Lung (tissue), 16 donors: ENCODE data around the gene TNFAIP6. TPM values are rescaled to one million over a fixed set of nuclear protein-coding genes. Genes with fewer than 3 reads are reported as not detected.
A peak's percentile ranks its signal among the peaks of the same experiment; 100 is the strongest.
"Not testable (repeated sequence)": the region's sequence is repeated elsewhere in the genome, so short reads cannot be mapped to it uniquely, and the experiment has no call there.

ENCODE experiments used
- ATAC-seq: fragments of 200-7000 bp; cut with Tn5 transposase; one replicate; pipeline ENCODE4 v1.9.1; 2020; ENCODE audit warnings: moderate number of reproducible peaks; ENCODE audit not compliant: insufficient read depth, low FRiP score
- DNase-seq, 3 donors: peaks; one replicate each; pipeline ENCODE4 v3.0.0-alpha.2; 2013 to 2017
- H3K27ac ChIP-seq, 2 donors: one replicate each; pipeline ENCODE4 v1.5.1; 2013; ENCODE audit warnings: mild to moderate bottlenecking in 2 of 2, moderate library complexity in 2 of 2, control low read depth in 1 of 2, inconsistent platforms in 1 of 2, low read depth in 1 of 2, low read length in 1 of 2
- H3K27me3 ChIP-seq, 3 donors: one replicate each; pipeline ENCODE4 v1.5.1; 2013; ENCODE audit warnings: low read length in 2 of 3; ENCODE audit not compliant: control insufficient read depth in 3 of 3, insufficient read depth in 3 of 3
- H3K36me3 ChIP-seq, 4 donors: one replicate each; pipeline ENCODE4 v1.5.1; 2013; ENCODE audit warnings: low read length in 4 of 4, mild to moderate bottlenecking in 1 of 4, moderate library complexity in 1 of 4; ENCODE audit not compliant: control insufficient read depth in 4 of 4, insufficient read depth in 4 of 4
- H3K4me1 ChIP-seq, 5 donors: one replicate each; pipeline ENCODE4 v1.5.1; 2013; ENCODE audit warnings: low read length in 5 of 5, mild to moderate bottlenecking in 2 of 5, moderate library complexity in 1 of 5; ENCODE audit not compliant: control insufficient read depth in 5 of 5, insufficient read depth in 5 of 5
- H3K4me3 ChIP-seq: one replicate; pipeline ENCODE4 v1.5.1; 2013; ENCODE audit warnings: mild to moderate bottlenecking, control low read depth, moderate library complexity
- H3K9ac ChIP-seq, 2 donors: one replicate each; pipeline ENCODE4 v1.5.1; 2013; ENCODE audit warnings: low read length in 2 of 2, control low read depth in 1 of 2; ENCODE audit not compliant: insufficient read depth in 1 of 2
- H3K9me3 ChIP-seq, 4 donors: one replicate each; pipeline ENCODE4 v1.5.1; 2013; ENCODE audit warnings: low read length in 3 of 4, mild to moderate bottlenecking in 1 of 4, moderate library complexity in 1 of 4; ENCODE audit not compliant: control insufficient read depth in 4 of 4, insufficient read depth in 3 of 4
- WGBS, 2 donors: extraction: QIAGEN DNeasy Blood & Tissue Kit; methylation state at CpG; one replicate each; pipeline ENCODE4 v1.1.7; 2013; 5-methylcytosine and 5-hydroxymethylcytosine counted together
- long read RNA-seq, 5 donors: transcript quantifications; one replicate each; lab custom pipeline, GENCODE V29; 2026
- polyA plus RNA-seq, 2 donors: library from polyadenylated mRNA; stranded (reverse); fragments of 200-250 nt; gene quantifications; one replicate each; pipeline ENCODE4 v1.2.1, GENCODE V29; 2013
- total RNA-seq, 2 donors: library from RNA; depleted of rRNA in 1 of 2; stranded (reverse); fragments of >200 nt in 1 of 2; gene quantifications; one replicate each; pipeline ENCODE4 v1.2.1, GENCODE V29; 2014 to 2021
- TF ChIP-seq, protein P1 (sequence below): IDR thresholded peaks from 2 replicates; pipeline ENCODE4 v1.5.1; 2012; ENCODE audit warnings: mild to moderate bottlenecking; ENCODE audit errors: control extremely low read depth, extremely low read depth
- donor health status: control.
- donor health status: control.
- donor health status: Bipolar disorder and iron deficiency.
- donor health status: healthy.
- donor health status: DM: yes; HTN: yes; CAD: no.

Gene TNFAIP6, protein sequence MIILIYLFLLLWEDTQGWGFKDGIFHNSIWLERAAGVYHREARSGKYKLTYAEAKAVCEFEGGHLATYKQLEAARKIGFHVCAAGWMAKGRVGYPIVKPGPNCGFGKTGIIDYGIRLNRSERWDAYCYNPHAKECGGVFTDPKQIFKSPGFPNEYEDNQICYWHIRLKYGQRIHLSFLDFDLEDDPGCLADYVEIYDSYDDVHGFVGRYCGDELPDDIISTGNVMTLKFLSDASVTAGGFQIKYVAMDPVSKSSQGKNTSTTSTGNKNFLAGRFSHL
- total RNA-seq (10 to 100 TPM in 1 of 2 donors, 1 to 10 TPM in 1; 6.0 to 10.7 TPM), polyA plus RNA-seq (100 to 1,000 TPM in 1 of 2 donors, 1 to 10 TPM in 1; 1.6 to 134 TPM)
- long read RNA-seq, donor 1, partial matches to known transcripts, result 0 of 4 reads
- long read RNA-seq, donor 1, other reads (novel, unspliced or antisense), result 0 of 4 reads
- long read RNA-seq, donor 2, partial matches to known transcripts, result 0 of 1 reads
- long read RNA-seq, donor 2, other reads (novel, unspliced or antisense), result 0 of 1 reads
- long read RNA-seq, donor 3, partial matches to known transcripts, result 0 of 1 reads
- long read RNA-seq, donor 3, other reads (novel, unspliced or antisense), result 0 of 1 reads
- long read RNA-seq, donor 4, partial matches to known transcripts, result 0 of 2 reads
- long read RNA-seq, donor 4, other reads (novel, unspliced or antisense), result 0 of 2 reads
- long read RNA-seq, donor 5, partial matches to known transcripts, result 0 of 1 reads
- long read RNA-seq, donor 5, other reads (novel, unspliced or antisense), result 0 of 1 reads

DNA sequence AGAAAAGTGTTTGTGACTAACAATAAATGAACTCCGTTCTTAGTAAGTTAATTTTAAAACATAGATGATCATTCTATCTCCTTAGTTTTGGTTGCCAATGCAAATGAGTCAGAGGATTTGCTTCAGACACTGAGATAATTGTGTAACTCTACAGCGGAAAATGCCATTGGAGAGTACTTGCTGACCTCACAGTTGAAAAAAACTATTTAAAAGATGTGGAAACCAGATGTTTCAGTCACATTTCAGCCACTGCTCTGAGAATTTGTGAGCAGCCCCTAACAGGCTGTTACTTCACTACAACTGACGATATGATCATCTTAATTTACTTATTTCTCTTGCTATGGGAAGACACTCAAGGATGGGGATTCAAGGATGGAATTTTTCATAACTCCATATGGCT is at the start of gene TNFAIP6:
TSS of gene TNFAIP6 (plus strand) at position 234 of the 400 bp plus-strand sequence. CDS start at position 309, 75 bp downstream.
- Histone ChIP-seq H3K27me3 (no peaks in the 10 kb centered on the region), H3K27ac (no peak within 1 kb of the TSS), H3K4me1 (peaks cover 0 to 10% (median 0%) of the 10 kb centered on the region in 5 donors), H3K9me3 (no peaks in the 10 kb centered on the region), H3K4me3 (no peak within 1 kb of the TSS), H3K9ac (peak within 1 kb of the TSS in 1 of 2 donors; percentile 30), H3K36me3 (no peaks in the 10 kb centered on the region)
- DNase-seq, result peak; percentile 50 to 95 (median 95)
- ATAC-seq, result peak; percentile 41
- 46 to 57% methylated on average over 3 of the region's 3 CpGs for WGBS, 2 donors
- TF ChIP-seq, protein P1, sequence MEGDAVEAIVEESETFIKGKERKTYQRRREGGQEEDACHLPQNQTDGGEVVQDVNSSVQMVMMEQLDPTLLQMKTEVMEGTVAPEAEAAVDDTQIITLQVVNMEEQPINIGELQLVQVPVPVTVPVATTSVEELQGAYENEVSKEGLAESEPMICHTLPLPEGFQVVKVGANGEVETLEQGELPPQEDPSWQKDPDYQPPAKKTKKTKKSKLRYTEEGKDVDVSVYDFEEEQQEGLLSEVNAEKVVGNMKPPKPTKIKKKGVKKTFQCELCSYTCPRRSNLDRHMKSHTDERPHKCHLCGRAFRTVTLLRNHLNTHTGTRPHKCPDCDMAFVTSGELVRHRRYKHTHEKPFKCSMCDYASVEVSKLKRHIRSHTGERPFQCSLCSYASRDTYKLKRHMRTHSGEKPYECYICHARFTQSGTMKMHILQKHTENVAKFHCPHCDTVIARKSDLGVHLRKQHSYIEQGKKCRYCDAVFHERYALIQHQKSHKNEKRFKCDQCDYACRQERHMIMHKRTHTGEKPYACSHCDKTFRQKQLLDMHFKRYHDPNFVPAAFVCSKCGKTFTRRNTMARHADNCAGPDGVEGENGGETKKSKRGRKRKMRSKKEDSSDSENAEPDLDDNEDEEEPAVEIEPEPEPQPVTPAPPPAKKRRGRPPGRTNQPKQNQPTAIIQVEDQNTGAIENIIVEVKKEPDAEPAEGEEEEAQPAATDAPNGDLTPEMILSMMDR, result no peak

DNA sequence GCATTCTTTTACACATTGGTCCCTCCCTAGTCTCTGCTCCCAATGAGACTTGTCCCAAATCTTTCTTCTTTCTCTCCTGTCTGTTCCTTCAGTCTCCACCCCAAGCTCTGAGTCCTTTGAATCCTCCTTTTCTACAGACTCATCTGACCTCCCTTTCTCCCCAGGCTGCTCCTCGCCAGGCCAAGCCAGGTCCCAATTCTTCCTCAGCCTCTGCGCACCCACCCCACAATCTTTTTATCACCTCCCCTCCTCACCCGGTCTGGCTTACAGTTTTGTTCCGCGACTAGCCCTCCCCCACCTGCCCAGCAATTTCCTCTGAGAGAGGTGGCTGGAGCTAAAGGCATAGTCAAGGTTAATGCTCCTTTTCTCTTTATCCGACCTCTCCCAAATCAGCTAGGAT is 47.1 kb upstream of the TNFAIP6 start:
- not testable (repeated sequence) for DNase-seq, H3K9ac ChIP-seq, H3K27ac ChIP-seq, ATAC-seq, H3K4me3 ChIP-seq, H3K36me3 ChIP-seq, H3K27me3 ChIP-seq, H3K9me3 ChIP-seq, H3K4me1 ChIP-seq
- WGBS, 2 donors, result 95% methylated on average over 6 of the region's 6 CpGs

DNA sequence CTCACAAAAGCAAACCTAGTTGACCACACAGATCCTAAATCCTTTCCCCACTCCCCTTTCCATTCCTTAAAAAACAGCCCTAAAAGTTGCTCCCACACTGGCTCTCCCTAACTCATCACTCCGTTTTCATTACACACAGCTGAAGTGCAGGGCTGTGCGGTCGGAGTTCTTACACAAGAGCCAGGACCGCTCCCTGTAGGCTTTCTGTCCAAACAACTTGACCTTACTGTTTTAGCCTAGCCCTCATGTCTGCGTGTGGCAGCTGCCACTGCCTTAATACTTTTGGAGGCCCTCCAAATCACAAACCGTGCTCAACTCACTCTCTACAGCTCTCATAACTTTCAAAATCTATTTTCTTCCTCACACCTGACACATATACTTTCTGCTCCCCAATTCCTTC is 45.0 kb upstream of the TNFAIP6 start:
- not testable (repeated sequence) for H3K9ac ChIP-seq, ATAC-seq, H3K27me3 ChIP-seq, H3K36me3 ChIP-seq, H3K4me1 ChIP-seq, H3K4me3 ChIP-seq, H3K27ac ChIP-seq, H3K9me3 ChIP-seq
- peak in 1 of 3 donors; percentile 29 for DNase-seq
- 53 to 74% methylated on average over 6 of the region's 6 CpGs for WGBS, 2 donors

DNA sequence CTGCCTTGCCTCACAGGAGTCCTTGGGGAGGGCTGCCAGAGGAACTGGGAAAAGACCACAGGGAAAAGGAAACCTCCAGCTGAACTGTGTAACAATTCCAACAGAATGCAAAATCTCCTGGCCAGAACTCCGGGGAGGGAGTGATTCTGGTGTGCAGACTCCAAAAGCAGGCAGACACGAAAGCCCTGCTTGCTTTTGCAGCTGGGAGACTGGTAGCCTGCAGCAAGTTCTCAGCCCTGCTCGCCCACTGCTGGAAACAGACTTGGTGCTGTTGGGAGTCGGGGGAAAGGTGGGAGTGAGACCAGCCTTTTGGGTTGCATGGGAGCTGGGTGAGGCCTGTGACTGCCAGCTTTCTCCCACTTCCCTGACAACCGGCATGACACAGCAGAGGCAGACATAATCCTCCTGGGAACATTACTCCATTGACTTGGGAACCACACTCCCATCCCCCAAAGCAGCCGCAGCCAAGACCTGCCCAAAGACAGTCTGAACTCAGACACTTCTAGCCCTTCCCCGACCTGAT is 42.0 kb upstream of the TNFAIP6 start:
- peak overlapping the region in 1 of 2 donors; percentile 45 for H3K27ac ChIP-seq
- no peaks in the 10 kb centered on the region for H3K27me3 ChIP-seq
- ATAC-seq, result no peak
- TF ChIP-seq, protein P1, result no peak
- H3K9ac ChIP-seq, result no peak overlapping the region
- WGBS, 2 donors, result 72 to 74% methylated on average over 7 of the region's 7 CpGs
- no peaks in the 10 kb centered on the region for H3K9me3 ChIP-seq
- H3K4me1 ChIP-seq, result peaks cover 0 to 6% (median 2%) of the 10 kb centered on the region in 5 donors
- H3K4me3 ChIP-seq, result no peak overlapping the region
- no peaks in the 10 kb centered on the region for H3K36me3 ChIP-seq
- DNase-seq, result peak; percentile 57 to 87 (median 80)
